IMR-90 (cell line): ENCODE results near the gene IL36RN. TPM values are rescaled to one million over a fixed set of nuclear protein-coding genes. Genes with fewer than 3 reads are reported as not detected.

Experiments used
- ATAC-seq: fragments of 200-7000 bp; cut with Tn5 transposase; 2 replicates; pipeline ENCODE4 v1.9.1; 2020; ENCODE audit warnings: low read depth, mild to moderate bottlenecking, moderate library complexity
- BruUV-seq: library from RNA; stranded (reverse); fragments of 400-500 nt; replicated peaks from 2 replicates; lab custom pipeline; 2021; lab: Mats Ljungman, UMichigan
- CTCF ChIA-PET: fragments of 300-600 bp; formaldehyde crosslinking; extraction: SDS; loops from one replicate; lab custom pipeline; 2021; ENCODE audit warnings: antibody characterized with exemption; lab: Yijun Ruan, JAX
- POLR2A ChIA-PET: fragments of 300-600 bp; sonication (Branson Sonifier 250); formaldehyde crosslinking; loops from one replicate; lab custom pipeline; 2022; ENCODE audit warnings: antibody characterized with exemption; ENCODE audit not compliant: unreplicated experiment; lab: Charles Lee
- DNase-seq: peaks from one replicate; pipeline ENCODE4 v3.0.0; 2013
- H2AFZ ChIP-seq: replicated peaks from 2 replicates; pipeline ENCODE3; 2013; ENCODE audit warnings: low read length, mild to moderate bottlenecking; ENCODE audit not compliant: poor library complexity
- H2AK5ac ChIP-seq: 2 replicates; pipeline ENCODE4 v1.6.1; 2013; ENCODE audit warnings: low read depth, low read length, inconsistent platforms
- H2AK9ac ChIP-seq: replicated peaks from 2 replicates; pipeline ENCODE3; 2013; ENCODE audit warnings: mild to moderate bottlenecking, low read depth, low read length, moderate library complexity; ENCODE audit not compliant: poor library complexity
- H2BK120ac ChIP-seq: 2 replicates; pipeline ENCODE4 v1.6.1; 2013; ENCODE audit warnings: low read depth, low read length, inconsistent platforms
- H2BK15ac ChIP-seq: 3 replicates; pipeline ENCODE4 v1.6.1; 2013; ENCODE audit warnings: low read depth, low read length, inconsistent platforms
- H2BK20ac ChIP-seq: 2 replicates; pipeline ENCODE4 v1.6.1; 2013; ENCODE audit warnings: low read depth, mild to moderate bottlenecking, inconsistent platforms, low read length, moderate library complexity
- H2BK5ac ChIP-seq: 2 replicates; pipeline ENCODE4 v1.6.1; 2013; ENCODE audit warnings: mild to moderate bottlenecking, low read depth, low read length, inconsistent platforms; ENCODE audit not compliant: poor library complexity, severe bottlenecking
- H3K14ac ChIP-seq: replicated peaks from 2 replicates; pipeline ENCODE4 v1.6.1; 2013; ENCODE audit warnings: low read depth, low read length, inconsistent platforms
- H3K18ac ChIP-seq: 2 replicates; pipeline ENCODE4 v1.6.1; 2013; ENCODE audit warnings: low read depth, low read length, control low read depth
- H3K23ac ChIP-seq: 2 replicates; pipeline ENCODE4 v1.6.1; 2013; ENCODE audit warnings: low read depth, low read length, inconsistent platforms
- H3K27ac ChIP-seq: 2 replicates; pipeline ENCODE4 v1.5.1; 2013; ENCODE audit warnings: mild to moderate bottlenecking, control low read depth, low read length; ENCODE audit not compliant: insufficient read depth
- H3K27me3 ChIP-seq: 2 replicates; pipeline ENCODE4 v1.6.1; 2013; ENCODE audit warnings: low read length; ENCODE audit not compliant: control insufficient read depth, insufficient read depth
- H3K36me3 ChIP-seq: 2 replicates; pipeline ENCODE4 v1.6.1; 2013; ENCODE audit warnings: low read length, mixed read lengths; ENCODE audit not compliant: control insufficient read depth, insufficient read depth
- H3K4ac ChIP-seq: 2 replicates; pipeline ENCODE4 v1.6.1; 2013; ENCODE audit warnings: low read depth, low read length, inconsistent platforms
- H3K4me1 ChIP-seq: 2 replicates; pipeline ENCODE4 v1.6.1; 2013; ENCODE audit warnings: low read length, mixed read lengths; ENCODE audit not compliant: control insufficient read depth, insufficient read depth
- H3K4me2 ChIP-seq: 2 replicates; pipeline ENCODE4 v1.6.1; 2013; ENCODE audit warnings: low read depth, mild to moderate bottlenecking, control low read depth, low read length, moderate library complexity
- H3K4me3 ChIP-seq: 2 replicates; pipeline ENCODE4 v1.5.1; 2013; ENCODE audit warnings: low read depth, mild to moderate bottlenecking, control low read depth, low read length, moderate library complexity; ENCODE audit not compliant: insufficient read depth
- H3K56ac ChIP-seq: 2 replicates; pipeline ENCODE4 v1.6.1; 2013; ENCODE audit warnings: low read length, inconsistent platforms; ENCODE audit not compliant: insufficient read depth; ENCODE audit errors: extremely low read depth
- H3K79me1 ChIP-seq, 2 experiments: 2 replicates each; pipeline ENCODE4 v1.6.1; 2013; ENCODE audit warnings: low read length in 2 of 2, inconsistent platforms in 1 of 2, low read depth in 1 of 2
- H3K9ac ChIP-seq: 2 replicates; pipeline ENCODE4 v1.6.1; 2013; ENCODE audit warnings: low read depth, low read length, control low read depth
- H3K9me1 ChIP-seq: 2 replicates; pipeline ENCODE4 v1.6.1; 2013; ENCODE audit warnings: low read length, inconsistent platforms; ENCODE audit not compliant: insufficient read depth
- H3K9me3 ChIP-seq: 2 replicates; pipeline ENCODE4 v1.6.1; 2013; ENCODE audit warnings: low read length; ENCODE audit not compliant: control insufficient read depth, insufficient read depth
- H4K20me1 ChIP-seq: 2 replicates; pipeline ENCODE4 v1.6.1; 2013; ENCODE audit warnings: low read length, inconsistent platforms; ENCODE audit not compliant: insufficient read depth
- H4K5ac ChIP-seq: 2 replicates; pipeline ENCODE4 v1.6.1; 2013; ENCODE audit warnings: mild to moderate bottlenecking, low read depth, low read length, control low read depth
- H4K8ac ChIP-seq, 2 experiments: 2 replicates each; pipeline ENCODE4 v1.6.1; 2013; ENCODE audit warnings: low read depth in 2 of 2, low read length in 2 of 2, control low read depth in 1 of 2, inconsistent platforms in 1 of 2
- H4K91ac ChIP-seq: 2 replicates; pipeline ENCODE4 v1.6.1; 2013; ENCODE audit warnings: low read depth, low read length, inconsistent platforms; ENCODE audit not compliant: insufficient read depth
- MAFK ChIP-seq: IDR thresholded peaks from 2 replicates; pipeline ENCODE4 v1.6.1; 2012; ENCODE audit warnings: low read depth, low read length, improper control_type of control experiment
- RFX5 ChIP-seq: IDR thresholded peaks from 2 replicates; pipeline ENCODE4 v1.8.0; 2012; ENCODE audit warnings: low read depth, mild to moderate bottlenecking, low read length, moderate library complexity
- WGBS, 2 experiments: methylation state at CpG; one replicate each; pipeline versions ENCODE4 v1.1.5 to v1.1.7; 2013; ENCODE audit warnings: missing lambda C conversion rate in 2 of 2; ENCODE audit not compliant: insufficient read length in 1 of 2; ENCODE audit errors: extremely low coverage in 2 of 2; 5-methylcytosine and 5-hydroxymethylcytosine counted together
- dilution Hi-C: fragments of 300-500 bp; cut with HindIII; formaldehyde crosslinking; loops from one replicate; pipeline ENCODE4 v1.14.3; 2018; ENCODE audit warnings: low sequenced_read_pairs; ENCODE audit not compliant: unreplicated experiment
- in situ Hi-C: fragments of 300-500 bp; cut with MboI; formaldehyde crosslinking; loops from 3 replicates; pipeline ENCODE4 v1.14.3; 2019; ENCODE audit warnings: low sequenced_read_pairs, inconsistent platforms, mixed read lengths
- intact Hi-C: fragments of 100-400 bp; cut with micrococcal nuclease; formaldehyde crosslinking; loops from 2 replicates; pipeline ENCODE4 v1.10.0; 2022
- polyA plus RNA-seq, 3 experiments: library from polyadenylated mRNA; depleted of rRNA; stranded (reverse); fragments of >200 nt; gene quantifications; 2 replicates each; pipeline ENCODE4 v1.2.3, GENCODE V29; 2012; ENCODE audit warnings: low replicate concordance in 1 of 3
- total RNA-seq: library from RNA; depleted of rRNA; stranded (reverse); fragments of >200 nt; gene quantifications from 2 replicates; pipeline ENCODE4 v1.2.3, GENCODE V29; 2012

Gene IL36RN
- total and polyA plus RNA-seq, 2 of the 4 experiments (the other 2 are of a cell fraction): not detected

- ATAC-seq: no peak
Observed at GRCh38 chr2:113111121-113111520, 52.1 kb downstream of the IL36RN start.

More at GRCh38 chr2:113111121-113111520, 52.1 kb downstream of the IL36RN start:
- Histone ChIP-seq H3K4ac (no peak overlapping the region), H4K5ac (no peak overlapping the region), H3K79me1 (no peaks in the 10 kb centered on the region), H2AFZ (no peak overlapping the region), H3K14ac (no peak overlapping the region), H3K27ac (no peak overlapping the region), H2BK15ac (no peak overlapping the region), H2AK5ac (no peak overlapping the region), H2AK9ac (no peak overlapping the region), H2BK5ac (no peak overlapping the region), H3K4me2 (no peak overlapping the region), H3K27me3 (peaks cover 10% of the 10 kb centered on the region; the same call in 1 of the 2 replicates), H3K4me1 (no peaks in the 10 kb centered on the region), H3K18ac (no peak overlapping the region), H4K91ac (no peak overlapping the region), H3K56ac (no peak overlapping the region), H2BK120ac (no peak overlapping the region), H3K9me1 (no peaks in the 10 kb centered on the region), H3K4me3 (no peak overlapping the region), H4K20me1 (no peaks in the 10 kb centered on the region), H3K9ac (no peak overlapping the region), H3K23ac (no peak overlapping the region), H4K8ac (no peak overlapping the region), H2BK20ac (no peak overlapping the region), H3K9me3 (no peaks in the 10 kb centered on the region), H3K36me3 (no peaks in the 10 kb centered on the region)
- CTCF ChIA-PET: no interaction called here
- no TSS peak for BruUV-seq
- POLR2A ChIA-PET: no interaction called here
- DNase-seq: no peak
- dilution Hi-C loops (no loop called here), in situ Hi-C loops (no loop called here), intact Hi-C loops (no loop called here)
- WGBS, 2 experiments: no CpG with 5 or more reads among the region's 3 CpGs
- TF ChIP-seq MAFK: peak; percentile 62
- TF ChIP-seq RFX5: no peak
